HepG2 (cell line): Measurements from ENCODE around the gene CGNL1. TPM values are rescaled to one million over a fixed set of nuclear protein-coding genes. Genes with fewer than 3 reads are reported as not detected.
A peak's percentile ranks its signal among the peaks of the same experiment; 100 is the strongest.

Source experiments
- BCL6 ChIP-seq: IDR thresholded peaks from 2 replicates; pipeline ENCODE4 v1.6.1; 2016; ENCODE audit warnings: missing genetic modification reagents, missing compliant biosample characterization
- CCAR2 ChIP-seq: fragments of 200-400 bp; formaldehyde crosslinking; optimal IDR thresholded peaks from 2 replicates; pipeline ENCODE3; 2018; ENCODE audit warnings: low read depth, mild to moderate bottlenecking, low read length, moderate library complexity
- MATR3 ChIP-seq: sonication (generic); formaldehyde crosslinking; IDR thresholded peaks from 2 replicates; pipeline ENCODE4 v1.4.0; 2020; ENCODE audit warnings: missing genetic modification reagents
- MIXL1 ChIP-seq: IDR thresholded peaks from 2 replicates; pipeline ENCODE4 v1.6.1; 2016
- NAIF1 ChIP-seq: sonication (generic); formaldehyde crosslinking; IDR thresholded peaks from 2 replicates; pipeline ENCODE4 v1.5.0; 2020; ENCODE audit warnings: mild to moderate bottlenecking, missing genetic modification reagents, borderline replicate concordance
- NCOR1 ChIP-seq: fragments of 200-600 bp; sonication (generic); IDR thresholded peaks from 2 replicates; pipeline ENCODE4 v1.7.0; 2017; ENCODE audit warnings: antibody characterized with exemption, low read length, borderline replicate concordance
- NFE2L1 ChIP-seq: sonication (generic); formaldehyde crosslinking; IDR thresholded peaks from 2 replicates; pipeline ENCODE4 v1.4.0; 2020; ENCODE audit warnings: missing genetic modification reagents, mild to moderate bottlenecking, borderline replicate concordance
- NR2F6 ChIP-seq, 2 experiments: IDR thresholded peaks; 2 replicates each; pipeline ENCODE4 v1.6.1; 2016; ENCODE audit warnings: antibody characterized with exemption in 1 of 2, mild to moderate bottlenecking in 1 of 2
- ONECUT2 ChIP-seq: sonication (generic); formaldehyde crosslinking; IDR thresholded peaks from 2 replicates; pipeline ENCODE4 v1.4.0; 2020; ENCODE audit warnings: missing genetic modification reagents
- PAWR ChIP-seq: sonication (generic); formaldehyde crosslinking; IDR thresholded peaks from 2 replicates; pipeline ENCODE4 v1.4.0; 2020; ENCODE audit warnings: missing genetic modification reagents, mild to moderate bottlenecking, borderline replicate concordance
- PITX1 ChIP-seq: sonication (generic); formaldehyde crosslinking; IDR thresholded peaks from 2 replicates; pipeline ENCODE4 v1.5.1; 2020; ENCODE audit warnings: mild to moderate bottlenecking, missing genetic modification reagents
- SKI ChIP-seq: fragments of 450-650 bp; IDR thresholded peaks from one replicate; pipeline ENCODE4 v1.6.1; 2018; ENCODE audit warnings: mild to moderate bottlenecking; ENCODE audit not compliant: partially characterized antibody
- SMAD1 ChIP-seq: sonication (generic); formaldehyde crosslinking; IDR thresholded peaks from 2 replicates; pipeline ENCODE4 v1.4.0; 2020; ENCODE audit warnings: missing genetic modification reagents, low read depth, mild to moderate bottlenecking, borderline replicate concordance
- SMARCE1 ChIP-seq: fragments of 450-650 bp; IDR thresholded peaks from 2 replicates; pipeline ENCODE4 v1.6.1; 2017; ENCODE audit warnings: borderline replicate concordance
- ZNF24 ChIP-seq: fragments of 450-650 bp; IDR thresholded peaks from 2 replicates; pipeline ENCODE4 v1.6.1; 2017; ENCODE audit warnings: antibody characterized with exemption, mild to moderate bottlenecking
- ZNF282 ChIP-seq: fragments of 450-650 bp; IDR thresholded peaks from 2 replicates; pipeline ENCODE4 v1.6.1; 2018; ENCODE audit not compliant: partially characterized antibody
- ZNF331 ChIP-seq: sonication (generic); formaldehyde crosslinking; IDR thresholded peaks from 2 replicates; pipeline ENCODE4 v1.4.0; 2020; ENCODE audit warnings: missing genetic modification reagents
- ZNF367 ChIP-seq: sonication (generic); formaldehyde crosslinking; IDR thresholded peaks from 2 replicates; pipeline ENCODE4 v1.4.0; 2020; ENCODE audit warnings: missing genetic modification reagents, borderline replicate concordance
- ZNF619 ChIP-seq: sonication (generic); formaldehyde crosslinking; IDR thresholded peaks from 2 replicates; pipeline ENCODE4 v1.4.0; 2020; ENCODE audit warnings: mild to moderate bottlenecking, missing genetic modification reagents
- ZNF766 ChIP-seq: sonication (generic); formaldehyde crosslinking; IDR thresholded peaks from 2 replicates; pipeline ENCODE4 v1.5.0; 2020; ENCODE audit warnings: missing genetic modification reagents, borderline replicate concordance
- ZSCAN20 ChIP-seq: sonication (generic); formaldehyde crosslinking; IDR thresholded peaks from 2 replicates; pipeline ENCODE4 v1.4.0; 2020; ENCODE audit warnings: missing genetic modification reagents, mild to moderate bottlenecking, borderline replicate concordance
- polyA plus RNA-seq, 8 experiments: library from polyadenylated mRNA; depleted of rRNA in 3 of 8; stranded (reverse) in 7 of 8; unstranded in 1 of 8; fragments of >200 nt; fragmentation: Illumina TruSeq in 4 of 8; extraction: Trizol in 4 of 8; gene quantifications; 2 replicates each; pipeline versions ENCODE4 v1.2.1 to v1.2.3, GENCODE V29; 2011 to 2016; ENCODE audit warnings: low read depth in 4 of 8, missing spikeins in 1 of 8, mixed read lengths in 1 of 8; ENCODE audit not compliant: insufficient read depth in 1 of 8
- total RNA-seq, 5 experiments: library from RNA; depleted of rRNA; stranded (reverse); fragments of >200 nt; fragmentation: Illumina TruSeq; extraction: Trizol; gene quantifications; 2 replicates each; pipeline ENCODE4 v1.2.3, GENCODE V29; 2016; ENCODE audit warnings: low read depth in 1 of 5
- TF ChIP-seq, protein P1 (sequence below): sonication (generic); formaldehyde crosslinking; IDR thresholded peaks from 2 replicates; pipeline ENCODE4 v1.5.1; 2020; ENCODE audit warnings: mild to moderate bottlenecking, moderate library complexity, missing genetic modification reagents
- TF ChIP-seq, protein P2 (sequence below): sonication (generic); formaldehyde crosslinking; IDR thresholded peaks from 2 replicates; pipeline ENCODE4 v1.8.1; 2023; ENCODE audit warnings: mild to moderate bottlenecking, inconsistent platforms, moderate library complexity, missing genetic modification reagents, borderline replicate concordance
- TF ChIP-seq, protein P3 (sequence below): IDR thresholded peaks from 2 replicates; pipeline ENCODE4 v1.6.1; 2018; ENCODE audit warnings: missing genetic modification reagents
- TF ChIP-seq, protein P4 (sequence below): sonication (generic); formaldehyde crosslinking; IDR thresholded peaks from 2 replicates; pipeline ENCODE4 v1.5.0; 2020; ENCODE audit warnings: mild to moderate bottlenecking, missing genetic modification reagents, moderate library complexity

CGNL1 gene
- total and polyA plus RNA-seq, 2 of the 13 experiments (the other 11 are each of a cell fraction or from before 2014, with no cell fraction given) = 5.6 to 15.6 TPM

DNA sequence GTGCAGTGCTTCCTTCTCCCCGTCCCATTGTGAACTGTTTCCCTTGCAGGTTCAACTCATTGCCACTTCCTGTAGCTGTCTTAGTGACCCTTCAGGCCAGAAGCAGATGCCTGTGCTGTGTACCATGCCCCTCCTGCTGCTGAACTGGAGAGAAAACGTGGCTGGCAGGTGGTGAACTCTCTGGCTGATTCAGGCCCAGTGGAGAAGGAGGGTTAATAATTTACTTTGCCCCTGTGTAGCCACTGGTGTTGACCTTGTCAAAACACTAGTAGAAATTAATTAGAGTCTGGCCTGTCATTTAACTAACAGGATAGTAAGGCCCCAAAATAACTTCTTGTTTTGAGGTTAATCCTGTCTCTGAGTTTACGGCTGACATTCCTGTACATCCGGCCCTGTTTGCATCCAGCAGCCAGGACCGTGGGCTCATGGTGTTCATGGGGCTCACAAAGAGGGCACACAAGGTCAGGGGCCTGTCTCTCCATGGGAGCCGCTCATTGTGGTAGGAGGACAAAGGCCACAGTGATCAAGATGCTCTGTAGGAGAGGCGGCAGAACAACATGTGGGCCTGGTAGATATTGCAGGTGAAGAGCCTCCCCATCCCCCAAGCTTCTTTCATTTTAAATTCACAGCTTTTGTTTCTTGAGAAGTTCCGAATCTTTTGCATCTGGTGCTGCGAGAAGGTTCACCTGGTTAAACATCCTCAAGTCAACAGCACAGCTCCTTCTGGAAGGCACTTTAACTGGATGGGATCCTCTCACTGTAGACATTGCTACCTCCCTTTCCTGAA is 101.6 kb downstream of the CGNL1 start (continued):
- TF ChIP-seq BCL6 (CRISPR knock-in tag) (no peak; the same call in none of the 2 replicates), PAWR (CRISPR knock-in tag) (no peak), ONECUT2 (CRISPR knock-in tag) (peak; percentile 10; the same call in 1 of the 2 replicates), ZNF367 (CRISPR knock-in tag) (no peak), NAIF1 (CRISPR knock-in tag) (no peak), ZNF619 (no peak), NCOR1 (peak; percentile 97), MATR3 (no peak), SMARCE1 (no peak), ZNF282 (no peak), PITX1 (CRISPR knock-in tag) (peak; percentile 82), MIXL1 (CRISPR knock-in tag) (peak; percentile 97), SMAD1 (no peak; the same call in 1 of the 2 replicates), NFE2L1 (CRISPR knock-in tag) (no peak), SKI (peak; percentile 72), ZNF766 (peak; percentile 30; the same call in 1 of the 2 replicates), CCAR2 (no peak), ZSCAN20 (CRISPR knock-in tag) (no peak), NR2F6 (IDR thresholded peaks at IDR 0.05) (peak; percentile 97), NR2F6 (CRISPR knock-in tag; IDR thresholded peaks at IDR 0.05) (peak; percentile 92), ZNF24 (no peak), ZNF331 (CRISPR knock-in tag) (peak; percentile 17)
- TF ChIP-seq, protein P1, sequence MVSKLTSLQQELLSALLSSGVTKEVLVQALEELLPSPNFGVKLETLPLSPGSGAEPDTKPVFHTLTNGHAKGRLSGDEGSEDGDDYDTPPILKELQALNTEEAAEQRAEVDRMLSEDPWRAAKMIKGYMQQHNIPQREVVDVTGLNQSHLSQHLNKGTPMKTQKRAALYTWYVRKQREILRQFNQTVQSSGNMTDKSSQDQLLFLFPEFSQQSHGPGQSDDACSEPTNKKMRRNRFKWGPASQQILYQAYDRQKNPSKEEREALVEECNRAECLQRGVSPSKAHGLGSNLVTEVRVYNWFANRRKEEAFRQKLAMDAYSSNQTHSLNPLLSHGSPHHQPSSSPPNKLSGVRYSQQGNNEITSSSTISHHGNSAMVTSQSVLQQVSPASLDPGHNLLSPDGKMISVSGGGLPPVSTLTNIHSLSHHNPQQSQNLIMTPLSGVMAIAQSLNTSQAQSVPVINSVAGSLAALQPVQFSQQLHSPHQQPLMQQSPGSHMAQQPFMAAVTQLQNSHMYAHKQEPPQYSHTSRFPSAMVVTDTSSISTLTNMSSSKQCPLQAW = peak; percentile 98
- TF ChIP-seq, protein P2, sequence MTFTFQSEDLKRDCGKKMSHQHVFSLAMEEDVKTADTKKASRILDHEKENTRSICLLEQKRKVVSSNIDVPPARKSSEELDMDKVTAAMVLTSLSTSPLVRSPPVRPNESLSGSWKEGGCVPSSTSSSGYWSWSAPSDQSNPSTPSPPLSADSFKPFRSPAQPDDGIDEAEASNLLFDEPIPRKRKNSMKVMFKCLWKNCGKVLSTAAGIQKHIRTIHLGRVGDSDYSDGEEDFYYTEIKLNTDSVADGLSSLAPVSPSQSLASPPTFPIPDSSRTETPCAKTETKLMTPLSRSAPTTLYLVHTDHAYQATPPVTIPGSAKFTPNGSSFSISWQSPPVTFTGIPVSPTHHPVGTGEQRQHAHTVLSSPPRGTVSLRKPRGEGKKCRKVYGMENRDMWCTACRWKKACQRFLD (CRISPR knock-in tag) = 0 out of 2 replicates have a peak, but pooled peaks have one; percentile 63
- TF ChIP-seq, protein P3, sequence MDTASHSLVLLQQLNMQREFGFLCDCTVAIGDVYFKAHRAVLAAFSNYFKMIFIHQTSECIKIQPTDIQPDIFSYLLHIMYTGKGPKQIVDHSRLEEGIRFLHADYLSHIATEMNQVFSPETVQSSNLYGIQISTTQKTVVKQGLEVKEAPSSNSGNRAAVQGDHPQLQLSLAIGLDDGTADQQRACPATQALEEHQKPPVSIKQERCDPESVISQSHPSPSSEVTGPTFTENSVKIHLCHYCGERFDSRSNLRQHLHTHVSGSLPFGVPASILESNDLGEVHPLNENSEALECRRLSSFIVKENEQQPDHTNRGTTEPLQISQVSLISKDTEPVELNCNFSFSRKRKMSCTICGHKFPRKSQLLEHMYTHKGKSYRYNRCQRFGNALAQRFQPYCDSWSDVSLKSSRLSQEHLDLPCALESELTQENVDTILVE (CRISPR knock-in tag) = peak; percentile 77
- TF ChIP-seq, protein P4, sequence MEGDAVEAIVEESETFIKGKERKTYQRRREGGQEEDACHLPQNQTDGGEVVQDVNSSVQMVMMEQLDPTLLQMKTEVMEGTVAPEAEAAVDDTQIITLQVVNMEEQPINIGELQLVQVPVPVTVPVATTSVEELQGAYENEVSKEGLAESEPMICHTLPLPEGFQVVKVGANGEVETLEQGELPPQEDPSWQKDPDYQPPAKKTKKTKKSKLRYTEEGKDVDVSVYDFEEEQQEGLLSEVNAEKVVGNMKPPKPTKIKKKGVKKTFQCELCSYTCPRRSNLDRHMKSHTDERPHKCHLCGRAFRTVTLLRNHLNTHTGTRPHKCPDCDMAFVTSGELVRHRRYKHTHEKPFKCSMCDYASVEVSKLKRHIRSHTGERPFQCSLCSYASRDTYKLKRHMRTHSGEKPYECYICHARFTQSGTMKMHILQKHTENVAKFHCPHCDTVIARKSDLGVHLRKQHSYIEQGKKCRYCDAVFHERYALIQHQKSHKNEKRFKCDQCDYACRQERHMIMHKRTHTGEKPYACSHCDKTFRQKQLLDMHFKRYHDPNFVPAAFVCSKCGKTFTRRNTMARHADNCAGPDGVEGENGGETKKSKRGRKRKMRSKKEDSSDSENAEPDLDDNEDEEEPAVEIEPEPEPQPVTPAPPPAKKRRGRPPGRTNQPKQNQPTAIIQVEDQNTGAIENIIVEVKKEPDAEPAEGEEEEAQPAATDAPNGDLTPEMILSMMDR = peak; percentile 42
